Fibroblast of mammary gland (primary cell): ENCODE data around the gene CDC42SE2.

Source experiments
- DNase-seq: peaks from one replicate; pipeline ENCODE4 v3.0.0-alpha.2; 2010; ENCODE audit warnings: low read depth
- H3K4me3 ChIP-seq: 2 replicates; pipeline ENCODE4 v1.5.1; 2011; ENCODE audit warnings: low read depth, mild to moderate bottlenecking, low read length, moderate library complexity; ENCODE audit not compliant: control insufficient read depth
- TF ChIP-seq, protein P1 (sequence below): conservative IDR thresholded peaks from 2 replicates; pipeline ENCODE4 v1.5.1; 2011; ENCODE audit warnings: low read depth, low read length, inconsistent platforms; ENCODE audit not compliant: control insufficient read depth, insufficient read depth

Gene CDC42SE2

DNA sequence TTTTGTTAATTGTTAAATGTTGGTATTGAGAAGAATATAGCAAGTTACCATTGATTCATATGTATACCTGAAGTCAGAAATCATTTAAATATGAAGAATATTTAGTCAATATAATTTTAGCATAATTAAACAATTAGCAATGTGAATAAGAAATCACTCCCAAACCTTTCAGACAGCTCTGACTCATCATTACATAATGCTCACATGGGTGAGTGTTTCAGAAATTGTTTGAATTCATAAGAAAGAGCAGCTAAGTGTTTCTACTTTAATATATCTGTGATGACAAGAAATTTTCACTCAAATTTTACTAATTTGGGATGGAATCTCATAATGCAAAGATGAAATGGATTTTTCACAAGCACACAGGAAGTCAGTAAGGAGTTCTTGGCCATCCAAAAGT is 42.0 kb upstream of the CDC42SE2 start:
- TF ChIP-seq, protein P1, sequence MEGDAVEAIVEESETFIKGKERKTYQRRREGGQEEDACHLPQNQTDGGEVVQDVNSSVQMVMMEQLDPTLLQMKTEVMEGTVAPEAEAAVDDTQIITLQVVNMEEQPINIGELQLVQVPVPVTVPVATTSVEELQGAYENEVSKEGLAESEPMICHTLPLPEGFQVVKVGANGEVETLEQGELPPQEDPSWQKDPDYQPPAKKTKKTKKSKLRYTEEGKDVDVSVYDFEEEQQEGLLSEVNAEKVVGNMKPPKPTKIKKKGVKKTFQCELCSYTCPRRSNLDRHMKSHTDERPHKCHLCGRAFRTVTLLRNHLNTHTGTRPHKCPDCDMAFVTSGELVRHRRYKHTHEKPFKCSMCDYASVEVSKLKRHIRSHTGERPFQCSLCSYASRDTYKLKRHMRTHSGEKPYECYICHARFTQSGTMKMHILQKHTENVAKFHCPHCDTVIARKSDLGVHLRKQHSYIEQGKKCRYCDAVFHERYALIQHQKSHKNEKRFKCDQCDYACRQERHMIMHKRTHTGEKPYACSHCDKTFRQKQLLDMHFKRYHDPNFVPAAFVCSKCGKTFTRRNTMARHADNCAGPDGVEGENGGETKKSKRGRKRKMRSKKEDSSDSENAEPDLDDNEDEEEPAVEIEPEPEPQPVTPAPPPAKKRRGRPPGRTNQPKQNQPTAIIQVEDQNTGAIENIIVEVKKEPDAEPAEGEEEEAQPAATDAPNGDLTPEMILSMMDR: no peak
- H3K4me3 ChIP-seq: no peak overlapping the region
- peak; percentile 44 for DNase-seq

DNA sequence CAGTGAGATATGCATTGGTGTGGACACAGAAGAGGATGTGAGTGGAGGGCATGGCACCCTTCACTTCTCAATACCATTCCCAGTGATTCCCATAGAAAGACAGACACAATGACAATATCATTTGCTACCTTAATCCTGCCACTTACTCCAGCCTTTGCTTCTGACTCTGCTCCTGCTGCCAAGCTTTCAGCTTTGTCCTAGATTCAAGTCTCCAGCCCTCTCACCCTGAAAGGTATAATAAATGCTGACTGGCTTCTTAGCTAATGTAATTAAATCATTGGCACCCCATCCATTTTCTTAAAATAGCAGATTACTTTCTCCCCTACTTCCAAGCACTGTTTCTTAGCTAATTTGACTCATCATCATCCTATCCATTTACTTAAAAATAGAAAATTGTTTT is 41.1 kb upstream of the CDC42SE2 start:
- TF ChIP-seq, protein P1: no peak
- DNase-seq: no peak
- no peak overlapping the region for H3K4me3 ChIP-seq

- DNase-seq: no peak
- H3K4me3 ChIP-seq: no peak overlapping the region
- TF ChIP-seq, protein P1: no peak
Measured at GRCh38 chr5:131223751-131224386, 40.0 kb upstream of the CDC42SE2 start.

DNA sequence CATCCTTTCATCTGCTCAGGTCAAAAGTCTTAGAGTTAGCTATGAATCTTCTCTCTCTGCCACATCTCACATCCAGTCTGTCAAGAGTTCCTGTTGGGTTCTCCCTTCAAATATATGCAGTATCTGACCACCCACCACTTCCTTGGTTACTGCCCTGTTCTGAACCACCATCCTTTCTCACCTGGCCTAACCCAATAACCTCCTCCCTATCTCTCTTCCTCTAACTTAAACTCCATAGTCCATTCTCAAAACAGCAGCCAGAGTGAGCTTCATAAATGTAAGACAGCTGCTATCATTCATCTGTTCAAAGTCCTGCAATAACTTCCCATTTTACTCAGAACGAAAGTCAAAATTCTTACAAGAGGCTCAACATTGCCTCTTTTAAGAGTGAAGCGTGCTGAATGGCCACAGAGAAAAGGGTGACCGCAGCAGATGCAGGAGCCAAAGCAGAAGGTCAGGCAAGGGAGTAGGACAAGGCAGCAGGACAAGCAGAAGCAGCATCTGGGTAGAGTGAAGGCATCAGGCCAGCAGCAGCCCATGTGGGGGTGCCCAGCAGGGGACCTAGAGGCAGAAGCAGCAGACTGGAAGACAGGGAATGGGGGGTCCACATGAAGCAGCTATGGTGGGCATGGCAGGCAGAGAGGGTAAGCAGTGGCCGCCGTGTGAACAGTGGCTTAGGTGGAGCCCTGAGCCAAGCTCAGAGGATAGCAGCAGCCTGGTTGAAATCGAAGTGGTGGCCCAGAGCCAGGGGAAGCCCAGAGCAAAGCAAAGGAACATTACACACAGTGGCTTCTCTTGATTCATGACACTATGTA is 39.3 kb upstream of the CDC42SE2 start:
- no peak for DNase-seq
- TF ChIP-seq, protein P1: no peak
- H3K4me3 ChIP-seq: no peak overlapping the region

- no peak for DNase-seq
- TF ChIP-seq, protein P1: no peak
- H3K4me3 ChIP-seq: no peak overlapping the region
Measured at GRCh38 chr5:131225282-131225974, 38.4 kb upstream of the CDC42SE2 start.

- no peak overlapping the region for H3K4me3 ChIP-seq
- TF ChIP-seq, protein P1: no peak
- no peak for DNase-seq
Measured at GRCh38 chr5:131226899-131227298, 37.0 kb upstream of the CDC42SE2 start.
